Measurements from ENCODE around the gene MRPL44.
"Not testable (repeated sequence)": the region's sequence is repeated elsewhere in the genome, so short reads cannot be mapped to it uniquely, and the experiment has no call there.

DNA sequence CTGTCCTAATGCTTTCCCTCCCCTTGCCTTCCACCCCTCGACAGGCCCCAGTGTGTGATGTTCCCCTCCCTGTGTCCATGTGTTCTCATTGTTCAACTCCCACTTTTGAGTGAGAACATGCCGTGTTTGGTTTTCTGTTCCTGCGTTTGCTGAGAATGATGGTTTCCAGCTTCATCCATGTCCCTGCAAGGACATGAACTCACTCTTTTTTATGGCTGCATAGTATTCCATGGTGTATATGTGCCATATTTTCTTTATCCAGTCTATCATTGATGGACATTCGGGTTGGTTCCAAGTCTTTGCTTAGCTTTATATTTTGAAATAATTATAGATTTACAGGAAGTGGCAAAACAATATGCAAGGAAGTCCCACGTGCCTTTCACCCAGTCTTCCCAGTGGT lies 43.4 kb downstream of the MRPL44 start:
- TF ChIP-seq, protein P1, sequence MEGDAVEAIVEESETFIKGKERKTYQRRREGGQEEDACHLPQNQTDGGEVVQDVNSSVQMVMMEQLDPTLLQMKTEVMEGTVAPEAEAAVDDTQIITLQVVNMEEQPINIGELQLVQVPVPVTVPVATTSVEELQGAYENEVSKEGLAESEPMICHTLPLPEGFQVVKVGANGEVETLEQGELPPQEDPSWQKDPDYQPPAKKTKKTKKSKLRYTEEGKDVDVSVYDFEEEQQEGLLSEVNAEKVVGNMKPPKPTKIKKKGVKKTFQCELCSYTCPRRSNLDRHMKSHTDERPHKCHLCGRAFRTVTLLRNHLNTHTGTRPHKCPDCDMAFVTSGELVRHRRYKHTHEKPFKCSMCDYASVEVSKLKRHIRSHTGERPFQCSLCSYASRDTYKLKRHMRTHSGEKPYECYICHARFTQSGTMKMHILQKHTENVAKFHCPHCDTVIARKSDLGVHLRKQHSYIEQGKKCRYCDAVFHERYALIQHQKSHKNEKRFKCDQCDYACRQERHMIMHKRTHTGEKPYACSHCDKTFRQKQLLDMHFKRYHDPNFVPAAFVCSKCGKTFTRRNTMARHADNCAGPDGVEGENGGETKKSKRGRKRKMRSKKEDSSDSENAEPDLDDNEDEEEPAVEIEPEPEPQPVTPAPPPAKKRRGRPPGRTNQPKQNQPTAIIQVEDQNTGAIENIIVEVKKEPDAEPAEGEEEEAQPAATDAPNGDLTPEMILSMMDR (IDR thresholded peaks at IDR 0.05), result not testable (repeated sequence)
- not testable (repeated sequence) for TF ChIP-seq ZFX (IDR thresholded peaks at IDR 0.05; ENCODE audit: borderline replicate concordance)
